HG02938 (cell line): ENCODE measurements around the gene USH1C.

Experiments used
- ATAC-seq: cut with Tn5 transposase; IDR thresholded peaks from one replicate; pipeline ENCODE4 v1.9.1; 2021; ENCODE audit warnings: mild to moderate bottlenecking, moderate library complexity; ENCODE audit not compliant: unreplicated experiment

USH1C gene

GRCh38 chr11:17528906-17529843, 15.0 kb downstream of the USH1C start:
- no peak for ATAC-seq

- peak; percentile 52 for ATAC-seq
Measured at GRCh38 chr11:17528181-17528691, 16.0 kb downstream of the USH1C start.

- no peak for ATAC-seq
Measured at GRCh38 chr11:17527628-17527995, 16.6 kb downstream of the USH1C start.

- ATAC-seq = no peak
Measured at GRCh38 chr11:17526931-17527627, 17.1 kb downstream of the USH1C start.

GRCh38 chr11:17526326-17526725, 17.9 kb downstream of the USH1C start:
- no peak for ATAC-seq

GRCh38 chr11:17525570-17525969, 18.6 kb downstream of the USH1C start:
- ATAC-seq = no peak

- ATAC-seq = no peak
Measured at GRCh38 chr11:17524221-17524620, 20.0 kb downstream of the USH1C start.

GRCh38 chr11:17522655-17523054, 21.6 kb downstream of the USH1C start:
- ATAC-seq = no peak

- ATAC-seq = no peak
Measured at GRCh38 chr11:17521106-17521900, 22.9 kb downstream of the USH1C start.

GRCh38 chr11:17519061-17519885, 24.9 kb downstream of the USH1C start:
- no peak for ATAC-seq

GRCh38 chr11:17518366-17518765, 25.9 kb downstream of the USH1C start:
- no peak for ATAC-seq

GRCh38 chr11:17517186-17517585, 27.0 kb downstream of the USH1C start:
- ATAC-seq = no peak

GRCh38 chr11:17516551-17517150, 27.6 kb downstream of the USH1C start:
- no peak for ATAC-seq

GRCh38 chr11:17515443-17516176, 28.6 kb downstream of the USH1C start:
- ATAC-seq = no peak

- ATAC-seq = no peak
Measured at GRCh38 chr11:17514476-17514875, 29.7 kb downstream of the USH1C start.

- no peak for ATAC-seq
Measured at GRCh38 chr11:17513853-17514252, 30.4 kb downstream of the USH1C start.

- no peak for ATAC-seq
Measured at GRCh38 chr11:17512101-17512500, 32.1 kb downstream of the USH1C start.

- ATAC-seq = no peak
Measured at GRCh38 chr11:17511571-17511970, 32.6 kb downstream of the USH1C start.
